Measurements from ENCODE around the gene DLGAP4.
"Not testable (repeated sequence)": the region's sequence is repeated elsewhere in the genome, so short reads cannot be mapped to it uniquely, and the experiment has no call there.

DLGAP4 gene

DNA sequence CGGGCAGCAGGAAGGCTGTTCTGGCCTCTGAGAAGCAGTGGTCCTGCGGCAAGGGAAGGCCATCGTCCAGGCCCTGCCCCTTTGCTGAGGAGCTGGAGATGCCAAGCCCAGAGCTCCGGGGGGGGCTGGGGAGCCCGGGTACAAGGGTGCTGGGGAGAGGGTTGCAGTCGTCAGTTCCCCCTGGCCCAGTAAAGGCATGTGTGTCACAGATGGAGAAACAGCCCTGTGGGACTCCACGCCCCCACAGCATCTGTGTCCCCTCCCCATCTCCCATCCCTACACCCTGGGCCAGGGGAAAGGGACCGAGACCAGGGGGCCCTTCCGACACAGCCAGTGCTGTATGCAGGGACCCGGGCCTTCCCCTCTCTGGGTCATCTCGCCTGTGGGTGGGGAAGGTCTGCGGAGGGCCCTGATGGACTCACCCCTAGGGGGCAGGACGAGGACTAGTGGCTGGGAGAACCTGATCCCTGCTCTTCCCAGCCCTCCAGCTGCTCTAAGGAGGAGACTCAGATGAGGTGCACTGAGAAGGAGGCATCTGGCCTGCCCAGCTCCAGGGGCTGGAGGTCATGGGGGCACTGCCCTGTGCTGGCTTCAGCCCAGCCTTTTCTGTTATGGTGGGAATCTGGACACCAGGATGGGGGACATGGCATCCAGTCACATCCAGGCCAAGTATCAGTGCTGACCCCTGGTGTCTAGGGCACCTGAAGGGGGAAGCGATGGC, 235.8 kb downstream of the DLGAP4 start:
- DNase-seq (ENCODE audit: low spot score): no peak

DNA sequence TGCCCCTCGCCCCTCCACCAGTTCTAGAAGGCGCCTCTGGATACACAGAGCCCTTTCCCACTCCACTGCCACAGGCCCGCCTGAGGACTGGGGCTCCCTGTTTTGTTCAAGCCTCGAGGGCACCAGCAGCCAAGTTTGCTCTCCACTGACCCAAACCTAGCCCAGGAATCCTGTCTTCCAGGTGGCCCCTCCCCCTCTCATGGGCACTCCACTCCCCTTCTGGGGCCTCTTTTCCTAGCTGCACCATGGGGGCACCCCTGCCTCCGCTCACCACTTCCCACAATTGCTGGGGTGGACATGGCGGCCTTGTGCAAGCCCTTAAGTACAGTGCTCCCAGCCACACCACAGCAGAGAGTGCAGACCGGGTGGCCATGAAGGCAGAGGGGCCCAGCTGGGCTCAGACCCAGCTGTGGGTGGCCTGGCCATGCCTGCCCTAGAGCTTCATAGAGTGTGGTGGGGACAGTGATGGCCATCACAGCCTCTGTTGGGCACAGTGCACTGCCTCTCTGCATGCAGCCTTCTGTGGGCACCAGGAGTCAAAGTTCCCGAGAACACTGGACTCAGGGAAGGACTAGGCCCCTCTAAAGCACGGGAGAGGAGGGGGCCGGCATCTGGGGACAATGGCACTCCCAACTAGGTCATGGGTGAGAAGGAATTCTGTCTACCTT, 236.5 kb downstream of the DLGAP4 start:
- no peak for DNase-seq (ENCODE audit: low spot score)

- no peak for DNase-seq (ENCODE audit: low spot score)
Measured at GRCh38 chr20:36543184-36544133, 237.3 kb downstream of the DLGAP4 start.

- no peak for DNase-seq (ENCODE audit: low spot score)
Measured at GRCh38 chr20:36544134-36545018, 238.2 kb downstream of the DLGAP4 start.

DNA sequence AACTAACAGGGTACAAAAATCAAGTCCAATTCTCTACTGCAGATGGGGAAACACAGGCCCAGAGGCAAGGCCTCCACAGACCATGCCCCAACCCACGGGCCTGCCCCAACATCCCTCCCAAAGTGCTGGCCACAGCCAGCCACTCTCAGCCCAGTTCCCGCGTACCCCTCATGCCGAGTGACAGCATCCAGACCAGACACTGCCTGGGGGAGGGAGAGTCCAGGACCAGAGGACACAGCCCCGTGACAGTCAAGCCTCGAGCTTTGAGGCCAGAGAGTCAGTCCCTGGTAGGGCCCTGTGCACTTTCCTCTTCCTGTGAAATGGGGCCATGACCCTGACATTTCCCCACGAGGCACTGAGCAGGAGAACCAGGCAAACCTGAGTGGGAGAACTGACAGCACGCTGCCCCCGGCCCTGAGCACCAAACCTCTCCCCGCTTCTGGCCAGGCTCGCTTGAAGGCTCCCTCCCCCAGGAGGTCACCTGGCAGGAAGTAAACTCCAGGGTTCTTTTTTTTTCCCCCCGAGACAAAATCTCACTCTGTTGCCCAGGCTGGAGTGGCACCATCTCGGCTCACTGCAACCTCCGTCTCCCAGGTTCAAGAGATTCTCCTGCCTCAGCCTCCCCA, 240.1 kb downstream of the DLGAP4 start:
- no peak for DNase-seq (ENCODE audit: low spot score)

DNA sequence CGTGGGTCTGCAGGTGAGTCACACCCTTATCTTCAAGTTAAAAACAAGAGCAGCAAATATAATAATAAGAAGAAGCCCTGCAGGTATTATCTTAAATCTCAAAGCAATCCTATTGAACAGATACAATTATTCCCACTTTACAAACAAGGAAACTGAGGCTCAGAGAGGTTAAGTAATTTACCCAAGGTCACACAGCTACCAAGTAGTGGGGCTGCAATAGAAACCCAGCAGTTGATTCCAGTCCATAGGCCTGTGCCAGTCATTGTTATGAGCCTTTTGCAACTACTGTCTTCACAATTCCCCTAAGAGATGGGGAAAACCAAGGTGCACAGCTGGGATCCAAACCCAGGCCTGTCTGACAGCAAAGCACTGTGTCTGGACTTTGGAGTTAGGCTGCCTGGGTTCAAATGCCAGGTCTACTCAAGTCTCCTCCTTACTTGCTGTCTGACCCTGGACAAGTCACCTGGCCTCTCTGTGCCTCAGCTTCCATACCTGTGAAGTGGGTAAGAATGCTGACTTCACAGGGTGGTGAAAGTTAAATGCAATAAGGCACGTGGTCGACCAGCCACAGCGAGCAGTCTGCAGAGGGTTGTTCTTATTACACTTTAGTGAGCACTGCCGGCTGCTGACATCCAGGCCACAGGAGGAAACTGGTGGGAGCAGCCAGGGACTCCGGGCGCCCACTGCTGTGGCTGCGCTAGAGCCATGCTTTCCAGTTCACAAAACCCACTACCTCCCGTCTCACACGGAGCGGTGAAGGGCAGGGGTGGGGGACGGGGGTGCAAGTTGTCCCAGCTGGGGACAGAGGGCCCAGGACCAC, 241.3 kb downstream of the DLGAP4 start:
- DNase-seq (ENCODE audit: low spot score): no peak

- no peak for DNase-seq (ENCODE audit: low spot score)
Measured at GRCh38 chr20:36548006-36548315, 241.8 kb downstream of the DLGAP4 start.

GRCh38 chr20:36548704-36549627, 242.8 kb downstream of the DLGAP4 start:
- DNase-seq (ENCODE audit: low spot score): no peak

GRCh38 chr20:36549628-36549941, 243.4 kb downstream of the DLGAP4 start:
- DNase-seq (ENCODE audit: low spot score): no peak

GRCh38 chr20:36549942-36550789, 244.0 kb downstream of the DLGAP4 start:
- no peak for DNase-seq (ENCODE audit: low spot score)

DNA sequence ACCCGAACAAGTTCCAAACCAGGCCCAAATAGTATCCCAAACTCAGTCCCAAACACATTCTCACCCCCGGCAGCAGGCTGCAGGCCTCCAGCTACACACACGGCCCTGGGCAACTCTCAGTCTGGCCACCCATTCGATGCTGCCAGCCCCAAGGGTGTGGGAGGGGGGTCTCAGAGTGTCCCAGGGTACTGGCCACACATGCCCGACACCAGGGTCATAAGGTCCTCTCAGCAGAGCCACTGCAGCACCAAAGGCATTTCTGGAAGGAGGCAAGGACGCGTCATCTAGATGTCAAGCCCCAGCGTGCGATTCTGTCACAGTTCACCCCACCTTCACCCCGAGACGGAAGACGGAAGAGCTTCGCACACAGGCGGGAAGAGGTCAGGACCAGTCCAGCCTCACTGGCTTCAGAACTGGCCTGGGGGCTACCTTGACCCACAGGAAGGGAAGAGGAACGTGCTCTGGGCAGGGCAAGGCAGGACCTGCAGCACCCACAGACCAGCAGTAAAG, 244.7 kb downstream of the DLGAP4 start:
- no peak for DNase-seq (ENCODE audit: low spot score)

GRCh38 chr20:36555248-36555647, 249.1 kb downstream of the DLGAP4 start:
- no peak for DNase-seq (ENCODE audit: low spot score)

- DNase-seq (ENCODE audit: low spot score): no peak
Measured at GRCh38 chr20:36562724-36563123, 256.6 kb downstream of the DLGAP4 start.

DNA sequence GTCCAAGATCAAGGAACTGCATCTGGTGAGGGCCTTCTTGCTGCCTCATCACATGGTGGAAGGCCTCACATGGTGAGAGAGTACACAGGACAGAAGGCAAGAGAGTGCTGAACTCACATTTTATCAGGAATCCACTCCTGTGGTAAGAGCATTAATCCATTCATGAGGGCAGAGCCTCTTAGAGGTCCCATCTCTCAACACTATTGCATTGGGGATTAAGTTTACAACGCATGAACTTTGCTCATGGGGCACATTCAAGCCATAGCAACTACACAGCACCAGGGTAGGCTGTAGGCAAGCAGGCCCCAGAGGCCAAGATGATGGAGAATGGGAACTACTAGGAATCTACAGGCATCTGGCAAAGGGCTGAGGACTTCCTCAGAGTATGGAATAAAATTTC, 257.2 kb downstream of the DLGAP4 start:
- no peak for DNase-seq (ENCODE audit: low spot score)

DNA sequence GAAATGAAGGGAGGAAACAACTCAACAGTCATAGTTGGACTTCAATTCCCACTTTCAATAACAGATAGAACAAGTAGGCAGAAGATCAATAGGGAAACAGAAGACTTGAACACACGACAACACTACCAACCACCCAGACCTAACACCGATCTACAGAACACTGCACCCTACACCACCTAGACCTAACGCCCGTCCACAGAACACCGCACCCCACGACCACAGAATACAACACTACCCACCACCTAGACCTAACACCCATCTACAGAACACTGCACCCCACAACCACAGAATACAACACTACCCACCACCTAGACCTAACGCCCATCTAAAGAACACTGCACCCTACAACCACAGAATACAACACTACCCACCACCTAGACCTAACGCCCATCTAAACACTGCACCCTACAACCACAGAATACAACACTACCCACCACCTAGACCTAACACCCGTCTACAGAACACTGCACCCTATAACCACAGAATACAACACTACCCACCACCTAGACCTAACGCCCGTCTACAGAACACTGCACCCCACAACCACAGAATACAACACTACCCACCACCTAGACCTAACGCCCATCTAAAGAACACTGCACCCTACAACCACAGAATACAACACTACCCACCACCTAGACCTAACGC, 258.1 kb downstream of the DLGAP4 start:
- not testable (repeated sequence) for DNase-seq (ENCODE audit: low spot score)

DNA sequence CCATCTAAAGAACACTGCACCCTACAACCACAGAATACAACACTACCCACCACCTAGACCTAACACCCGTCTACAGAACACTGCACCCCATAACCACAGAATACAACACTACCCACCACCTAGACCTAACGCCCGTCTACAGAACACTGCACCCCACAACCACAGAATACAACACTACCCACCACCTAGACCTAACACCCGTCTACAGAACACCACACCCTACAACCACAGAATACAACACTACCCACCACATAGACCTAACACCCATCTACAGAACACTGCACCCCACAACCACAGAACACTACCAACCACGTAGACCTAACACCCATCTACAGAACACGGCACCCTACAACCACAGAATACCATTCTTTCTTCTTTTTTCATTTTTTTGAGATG, 258.6 kb downstream of the DLGAP4 start:
- DNase-seq (ENCODE audit: low spot score): not testable (repeated sequence)

DNA sequence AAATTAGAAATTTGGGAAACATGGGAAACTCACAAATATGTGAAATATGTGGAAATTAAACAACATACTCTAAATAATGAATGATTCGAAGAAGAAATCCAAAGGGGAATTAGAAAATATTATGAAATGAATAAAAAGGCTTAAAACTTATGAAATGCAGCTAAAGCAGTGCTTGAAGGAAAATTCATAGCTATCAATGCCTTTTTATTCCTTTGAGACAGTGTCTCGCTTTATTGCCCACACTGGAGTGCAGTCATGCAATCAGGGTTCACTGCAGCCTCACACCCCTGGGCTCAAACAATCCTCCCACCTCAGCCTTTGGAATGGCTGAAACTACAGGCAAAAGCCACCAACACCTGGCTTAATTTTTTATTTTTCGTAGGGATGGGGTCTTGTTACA, 259.4 kb downstream of the DLGAP4 start:
- DNase-seq (ENCODE audit: low spot score): no peak
